ENCODE measurements around the gene SLAMF7.
"Not testable (repeated sequence)": the region's sequence is repeated elsewhere in the genome, so short reads cannot be mapped to it uniquely, and the experiment has no call there.

Gene SLAMF7

GRCh38 chr1:160778976-160779375 is 39.9 kb downstream of the SLAMF7 start:
- DNase-seq: no peak

DNA sequence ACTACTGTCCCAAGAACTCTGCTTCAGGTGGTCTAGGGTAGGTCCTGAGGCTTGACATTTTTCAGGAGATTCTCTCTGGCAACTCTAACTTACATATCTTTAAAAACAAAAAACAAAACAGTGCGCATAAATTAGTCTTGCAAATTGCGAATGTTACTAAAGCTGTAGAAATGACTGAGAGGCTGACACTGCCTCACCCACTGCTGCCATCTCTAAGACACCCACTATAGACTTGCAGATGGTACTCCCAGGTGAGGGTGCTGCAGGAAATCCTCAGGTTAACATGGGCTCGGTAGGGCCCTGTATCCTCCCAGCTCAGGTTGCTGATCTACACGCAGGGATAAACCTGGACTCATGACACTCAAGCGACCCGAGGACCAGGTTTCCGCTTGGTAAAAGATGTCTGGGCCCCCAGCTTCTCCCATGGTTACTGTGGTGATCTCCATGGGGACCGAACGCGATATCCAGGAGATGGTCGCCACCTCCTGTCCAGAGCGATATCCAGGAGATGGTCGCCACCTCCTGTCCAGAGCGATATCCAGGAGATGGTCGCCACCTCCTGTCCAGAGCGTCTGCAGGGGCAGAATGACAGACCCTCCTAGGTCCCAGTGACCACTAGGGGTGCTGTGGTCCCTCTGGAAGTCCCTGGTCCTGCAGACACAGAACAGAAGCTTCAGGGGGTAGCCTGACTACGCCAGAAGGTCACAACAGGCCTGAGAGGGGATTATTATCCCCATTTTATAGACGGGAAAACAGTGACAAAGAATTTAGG is 40.8 kb downstream of the SLAMF7 start:
- peak; percentile 57 for DNase-seq

GRCh38 chr1:160780398-160780755 is 41.3 kb downstream of the SLAMF7 start:
- no peak for DNase-seq

DNA sequence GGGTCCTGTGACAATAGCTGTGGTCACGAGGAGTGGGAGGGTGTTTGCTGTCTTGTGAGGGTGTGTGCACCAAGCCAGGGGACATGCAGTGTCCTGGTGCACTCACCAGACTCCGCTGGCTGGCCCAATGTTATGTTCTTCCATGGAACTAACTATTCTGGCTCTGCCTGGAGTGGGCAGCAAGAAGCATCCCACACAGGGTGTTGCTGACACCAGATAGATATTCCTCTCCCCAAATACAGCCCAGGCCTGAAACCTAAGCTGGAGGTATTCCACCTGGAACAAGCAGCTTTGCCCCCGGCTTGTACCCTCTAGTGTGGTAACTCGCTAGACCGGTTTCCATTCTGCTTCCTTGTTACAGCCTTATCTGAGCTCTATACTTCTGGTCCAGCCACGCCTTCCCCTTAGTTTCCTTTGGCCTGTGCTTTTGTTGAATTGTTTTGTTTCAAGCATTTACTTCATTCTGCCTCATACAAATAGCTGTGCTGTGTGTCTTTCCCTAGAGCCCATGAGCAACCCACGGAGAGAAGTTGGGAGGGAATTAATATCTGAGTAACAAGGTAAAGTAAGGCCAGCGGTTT is 42.2 kb downstream of the SLAMF7 start:
- DNase-seq: no peak

DNA sequence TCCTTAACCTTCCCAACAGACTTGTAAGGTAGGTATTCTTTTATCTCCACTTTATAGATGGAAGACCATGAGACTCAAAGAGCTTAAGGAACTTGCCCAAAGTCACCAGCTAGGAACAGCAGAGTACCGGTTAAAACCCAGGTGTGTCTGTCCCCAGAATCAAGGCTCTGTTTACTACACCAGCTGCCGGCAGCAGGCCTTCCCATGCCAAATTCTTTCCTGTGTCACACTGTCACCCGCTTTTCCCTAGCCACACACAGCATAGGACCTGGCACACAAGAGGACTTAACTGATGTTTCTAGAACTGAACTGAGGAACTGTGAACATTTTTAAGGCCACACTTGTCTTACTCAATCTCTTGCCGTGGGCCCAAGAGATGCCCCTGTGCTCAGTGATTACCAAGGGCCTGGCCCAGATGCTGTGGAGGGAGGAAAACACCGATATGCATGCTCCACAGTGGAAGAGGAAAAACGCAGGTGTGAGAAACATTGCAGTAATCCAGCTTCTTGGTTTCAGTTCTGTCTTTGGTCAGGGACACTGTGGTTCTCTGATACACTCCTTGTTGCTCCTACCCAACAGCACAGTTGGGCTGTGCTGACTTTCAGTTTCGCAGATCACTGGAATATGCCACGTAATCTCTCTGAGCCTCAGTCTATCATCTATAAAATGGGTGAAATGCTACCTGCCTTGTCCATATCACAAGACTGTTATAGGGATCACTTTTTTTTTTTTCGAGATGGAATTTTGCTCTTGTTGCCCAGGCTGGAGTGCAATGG is 43.1 kb downstream of the SLAMF7 start:
- peak; percentile 79 for DNase-seq

- DNase-seq: not testable (repeated sequence)
Measured at GRCh38 chr1:160782988-160783765, 44.1 kb downstream of the SLAMF7 start.

DNA sequence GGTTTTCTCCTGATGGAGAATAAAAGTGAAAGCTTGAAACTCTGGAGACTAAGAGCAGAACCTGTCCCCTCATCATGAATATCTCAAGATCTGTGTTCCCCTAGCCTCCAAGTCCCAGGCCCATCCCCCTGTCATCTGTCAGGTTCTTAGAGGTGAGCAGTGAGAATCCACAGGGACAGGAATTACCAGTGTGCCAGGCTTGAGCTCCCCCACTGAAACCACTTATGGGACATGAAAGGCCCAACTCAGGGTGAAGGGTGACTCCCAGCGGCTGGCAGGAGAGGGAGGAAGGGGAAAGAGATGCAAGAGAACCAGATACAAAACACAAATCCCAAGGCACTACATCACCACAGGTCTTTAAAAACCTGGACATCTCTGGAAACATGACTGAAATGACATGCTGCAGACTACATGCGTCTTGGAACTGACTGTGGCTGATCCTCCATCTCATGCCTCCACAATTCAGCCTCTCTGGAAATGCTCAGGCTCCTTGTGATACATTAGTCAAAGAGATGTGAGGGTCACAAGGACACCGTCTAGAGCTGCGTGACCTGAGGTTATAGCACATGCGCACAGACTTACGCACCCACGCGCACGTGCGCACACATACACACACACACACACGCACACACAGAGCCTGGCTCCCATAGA is 50.1 kb downstream of the SLAMF7 start:
- DNase-seq: no peak

DNA sequence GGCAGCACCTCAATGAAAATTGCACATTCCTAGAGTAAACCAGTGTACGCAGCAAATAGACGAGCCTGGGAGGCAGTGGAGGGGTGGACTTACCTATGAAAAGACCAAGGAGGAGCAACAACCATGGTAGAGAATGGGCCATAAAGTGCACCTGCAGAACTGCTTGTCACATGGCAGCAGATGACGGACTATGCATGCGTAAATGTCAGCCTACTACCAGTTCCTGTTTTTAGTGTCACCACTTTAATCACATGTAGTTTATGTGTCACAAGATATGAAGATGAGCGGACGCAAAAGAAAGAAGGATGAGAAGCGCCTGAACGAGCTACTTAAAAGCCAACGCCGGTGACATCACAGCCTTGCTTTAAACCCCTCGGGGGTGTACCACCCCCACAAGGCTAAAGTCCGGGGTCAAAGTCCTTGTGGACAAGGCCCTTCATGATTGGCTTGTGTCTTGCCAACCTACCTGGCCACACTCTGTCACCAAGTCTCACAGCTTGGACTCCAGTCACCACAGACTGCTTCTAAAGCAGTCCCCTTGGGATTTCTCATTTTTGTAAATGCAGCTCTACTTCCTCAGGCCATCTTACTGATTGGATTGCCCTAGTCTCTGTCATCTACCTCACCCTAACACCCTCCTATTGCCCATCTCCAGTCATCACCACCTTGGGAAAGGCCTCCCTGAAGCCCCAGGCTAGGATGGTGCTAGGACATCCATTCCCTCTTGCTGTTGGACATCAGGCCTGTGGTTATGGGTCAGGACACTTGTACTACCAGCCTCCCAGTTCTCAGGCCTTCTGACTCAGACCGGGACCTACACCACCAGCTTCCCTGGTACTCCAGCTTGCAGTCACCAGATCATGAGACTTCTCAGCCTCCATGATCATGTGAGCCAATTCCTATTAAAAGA is 50.9 kb downstream of the SLAMF7 start:
- DNase-seq: peak; percentile 85

GRCh38 chr1:160794376-160794775 is 55.3 kb downstream of the SLAMF7 start:
- peak; percentile 39 for DNase-seq

- peak; percentile 85 for DNase-seq
Measured at GRCh38 chr1:160795951-160796383, 56.9 kb downstream of the SLAMF7 start, which contains the start of gene LY9. Gene LY9 (plus strand): TSS chr1:160796174. CDS start chr1:160796188, 14 bp downstream.

DNA sequence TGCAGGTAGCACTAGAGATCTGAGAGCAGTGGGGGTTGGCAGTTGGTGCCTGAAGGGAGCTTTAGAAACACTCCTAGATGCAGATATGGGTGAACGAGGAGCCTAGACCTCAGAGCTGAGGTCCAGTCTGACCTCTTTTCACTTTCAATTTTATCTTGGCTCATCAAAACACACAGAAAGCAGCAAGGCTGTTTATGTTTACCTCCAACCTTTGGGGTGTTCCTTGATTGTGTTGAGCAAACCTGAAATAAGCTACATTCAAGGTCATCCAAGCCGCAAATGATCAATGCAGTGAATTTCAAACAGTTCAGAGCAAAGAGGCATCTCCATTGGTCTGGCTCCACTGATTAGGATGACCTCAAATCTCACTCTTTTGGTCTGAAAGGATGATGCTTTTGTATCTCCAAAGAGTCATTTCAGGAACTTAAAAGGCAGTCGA is 58.2 kb downstream of the SLAMF7 start:
- no peak for DNase-seq

GRCh38 chr1:160797861-160798273 is 58.8 kb downstream of the SLAMF7 start:
- no peak for DNase-seq

- no peak for DNase-seq
Measured at GRCh38 chr1:160798439-160798838, 59.4 kb downstream of the SLAMF7 start.

- no peak for DNase-seq
Measured at GRCh38 chr1:160799641-160800040, 60.6 kb downstream of the SLAMF7 start.

DNA sequence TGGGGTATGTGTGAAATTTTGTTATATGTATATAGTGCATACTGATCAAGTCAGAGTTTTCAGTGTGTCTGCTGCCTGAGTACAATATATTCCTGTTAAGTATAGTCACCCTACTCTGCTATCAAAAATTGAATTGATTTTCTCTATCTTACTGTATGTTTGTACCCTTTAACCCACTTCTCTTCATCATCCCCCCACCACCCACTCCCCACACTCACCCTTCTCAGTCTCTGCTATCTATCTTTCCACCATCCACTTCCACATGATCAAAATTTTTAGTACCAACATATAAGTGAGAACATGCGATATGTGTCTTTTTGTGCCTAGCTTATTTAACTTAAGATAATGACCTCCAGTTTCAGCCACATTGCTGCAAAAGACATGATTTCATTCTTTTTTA is 61.1 kb downstream of the SLAMF7 start:
- no peak for DNase-seq

GRCh38 chr1:160800645-160801408 is 61.8 kb downstream of the SLAMF7 start:
- no peak for DNase-seq

- DNase-seq: no peak
Measured at GRCh38 chr1:160801836-160802580, 63.0 kb downstream of the SLAMF7 start.

All from suppressor macrophage treated with lipopolysaccharide for 4 hours (primary cell).